Lower leg skin (tissue), 4 donors: Measurements from ENCODE around the gene GIGYF2. TPM values are rescaled to one million over a fixed set of nuclear protein-coding genes. Genes with fewer than 3 reads are reported as not detected.
"Not testable (repeated sequence)": the region's sequence is repeated elsewhere in the genome, so short reads cannot be mapped to it uniquely, and the experiment has no call there.

Experiments
- DNase-seq, 2 donors: peaks; one replicate each; pipeline ENCODE4 v3.0.0-alpha.2; 2019; ENCODE audit warnings: low spot score in 2 of 2
- H3K4me3 ChIP-seq: fragments of 200-600 bp; sonication (generic); 2 replicates; pipeline ENCODE4 v1.5.1; 2017; ENCODE audit warnings: mild to moderate bottlenecking, low read depth; ENCODE audit not compliant: poor library complexity, severe bottlenecking
- POLR2A ChIP-seq, 2 donors: fragments of 450-650 bp; IDR thresholded peaks; one replicate each; pipeline ENCODE4 v1.6.1; 2016 to 2017; ENCODE audit warnings: antibody characterized with exemption in 2 of 2, mild to moderate bottlenecking in 1 of 2, moderate library complexity in 1 of 2
- WGBS, 2 donors: methylation state at CpG; one replicate each; pipeline ENCODE4 v1.1.5; 2018; 5-methylcytosine and 5-hydroxymethylcytosine counted together
- intact Hi-C: fragments of 100-400 bp; cut with DNase I; formaldehyde crosslinking; loops from one replicate; pipeline ENCODE4 v1.15.0; 2023; ENCODE audit warnings: low total_unique reads
- total RNA-seq, 4 donors: library from RNA; depleted of rRNA; stranded (reverse); fragments of >200 nt; gene quantifications; one replicate each; pipeline ENCODE4 v1.1.0, GENCODE V29; 2016
- TF ChIP-seq, protein P1 (sequence below), 3 donors: fragments of 450-650 bp; IDR thresholded peaks; one replicate each; pipeline ENCODE4 v1.5.1; 2016; ENCODE audit warnings: antibody characterized with exemption in 3 of 3, mild to moderate bottlenecking in 3 of 3, moderate library complexity in 2 of 3

GIGYF2 gene
- total RNA-seq, 4 donors from 2014 or later = 57.7 to 78.4 (median 72.5) TPM

DNA sequence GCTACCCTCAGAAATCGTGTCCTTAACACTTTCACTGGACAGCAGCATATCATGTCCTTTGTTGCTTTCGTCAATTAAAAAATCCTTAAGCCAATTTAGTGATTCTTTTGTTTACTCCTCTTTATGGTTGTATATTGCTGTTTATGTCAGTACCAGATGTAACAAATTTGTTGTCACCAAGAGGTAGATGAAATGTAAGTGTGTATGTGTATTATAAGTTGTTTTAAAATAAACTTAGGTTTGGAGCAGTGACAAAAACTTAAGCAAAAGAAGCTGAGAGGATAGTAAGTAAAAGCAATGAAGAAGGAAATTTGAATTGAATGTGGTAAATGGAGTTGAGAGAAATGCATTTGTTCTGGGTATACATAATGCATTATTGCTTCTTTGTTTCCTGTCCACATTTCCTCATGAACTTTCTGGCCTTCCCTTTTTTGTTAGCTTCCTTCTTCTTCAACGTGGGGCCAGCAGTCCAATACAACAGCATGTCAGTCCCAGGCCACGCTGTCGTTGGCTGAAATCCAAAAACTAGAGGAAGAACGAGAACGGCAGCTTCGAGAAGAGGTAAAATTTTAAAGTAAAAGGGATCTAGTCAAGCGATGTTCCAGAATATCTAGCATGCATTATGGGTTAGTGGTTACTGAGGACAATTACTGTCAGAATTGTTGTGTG is 142.4 kb downstream of the GIGYF2 start:
- intact Hi-C loops = no loop called here
- 41 to 45% methylated on average over 9 of the region's 9 CpGs for WGBS, 2 donors
- H3K4me3 ChIP-seq = no peak overlapping the region
- peak in 1 of 2 donors; percentile 50 for DNase-seq
- TF ChIP-seq, protein P1, sequence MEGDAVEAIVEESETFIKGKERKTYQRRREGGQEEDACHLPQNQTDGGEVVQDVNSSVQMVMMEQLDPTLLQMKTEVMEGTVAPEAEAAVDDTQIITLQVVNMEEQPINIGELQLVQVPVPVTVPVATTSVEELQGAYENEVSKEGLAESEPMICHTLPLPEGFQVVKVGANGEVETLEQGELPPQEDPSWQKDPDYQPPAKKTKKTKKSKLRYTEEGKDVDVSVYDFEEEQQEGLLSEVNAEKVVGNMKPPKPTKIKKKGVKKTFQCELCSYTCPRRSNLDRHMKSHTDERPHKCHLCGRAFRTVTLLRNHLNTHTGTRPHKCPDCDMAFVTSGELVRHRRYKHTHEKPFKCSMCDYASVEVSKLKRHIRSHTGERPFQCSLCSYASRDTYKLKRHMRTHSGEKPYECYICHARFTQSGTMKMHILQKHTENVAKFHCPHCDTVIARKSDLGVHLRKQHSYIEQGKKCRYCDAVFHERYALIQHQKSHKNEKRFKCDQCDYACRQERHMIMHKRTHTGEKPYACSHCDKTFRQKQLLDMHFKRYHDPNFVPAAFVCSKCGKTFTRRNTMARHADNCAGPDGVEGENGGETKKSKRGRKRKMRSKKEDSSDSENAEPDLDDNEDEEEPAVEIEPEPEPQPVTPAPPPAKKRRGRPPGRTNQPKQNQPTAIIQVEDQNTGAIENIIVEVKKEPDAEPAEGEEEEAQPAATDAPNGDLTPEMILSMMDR (IDR thresholded peaks at IDR 0.05) = no peak

DNA sequence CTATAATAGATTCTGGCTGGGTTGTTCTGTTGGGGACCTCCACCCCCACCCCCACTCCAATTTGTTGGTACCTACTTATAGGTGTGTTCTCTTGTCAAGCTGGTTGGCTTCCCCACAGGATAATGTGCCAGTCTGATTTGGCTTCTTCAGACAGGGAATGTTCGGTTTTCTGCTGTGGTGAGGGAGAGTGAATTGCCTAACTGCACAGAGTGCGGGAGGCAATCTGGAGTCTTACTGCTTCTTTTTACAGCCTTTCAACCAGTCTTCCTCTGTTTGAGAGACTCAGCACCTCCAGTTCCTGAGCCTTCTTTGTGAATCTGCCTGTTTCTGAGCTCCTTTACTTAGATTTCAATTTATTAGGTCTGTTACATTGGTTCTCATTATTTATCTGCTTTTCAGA is 145.6 kb downstream of the GIGYF2 start:
- DNase-seq = no peak
- WGBS, 2 donors = 48 to 59% methylated on average over 2 of the region's 2 CpGs
- intact Hi-C loops = no loop called here
- no peak for TF ChIP-seq POLR2A (IDR thresholded peaks at IDR 0.05)
- TF ChIP-seq, protein P1 (IDR thresholded peaks at IDR 0.05) = no peak
- H3K4me3 ChIP-seq = no peak overlapping the region

DNA sequence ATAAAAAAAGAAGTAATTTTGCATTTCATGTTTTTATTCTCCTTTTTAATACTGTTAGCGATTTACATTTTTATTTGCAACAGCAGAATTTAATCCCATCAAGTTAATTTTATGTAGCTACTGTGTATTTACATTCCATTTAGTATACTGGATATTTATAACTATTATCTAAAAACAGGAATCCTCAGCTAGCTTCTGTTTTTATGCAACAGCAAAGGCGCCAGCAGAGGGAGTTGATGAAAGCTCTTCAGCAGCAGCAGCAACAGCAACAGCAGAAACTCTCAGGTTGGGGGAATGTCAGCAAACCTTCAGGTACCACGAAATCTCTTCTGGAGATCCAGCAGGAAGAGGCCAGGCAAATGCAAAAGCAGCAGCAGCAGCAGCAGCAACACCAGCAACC is 146.7 kb downstream of the GIGYF2 start:
- no peak for TF ChIP-seq POLR2A (IDR thresholded peaks at IDR 0.05)
- TF ChIP-seq, protein P1 (IDR thresholded peaks at IDR 0.05) = no peak
- no peak for DNase-seq
- intact Hi-C loops = no loop called here
- 88 to 90% methylated on average over 3 of the region's 3 CpGs for WGBS, 2 donors
- H3K4me3 ChIP-seq = no peak overlapping the region

DNA sequence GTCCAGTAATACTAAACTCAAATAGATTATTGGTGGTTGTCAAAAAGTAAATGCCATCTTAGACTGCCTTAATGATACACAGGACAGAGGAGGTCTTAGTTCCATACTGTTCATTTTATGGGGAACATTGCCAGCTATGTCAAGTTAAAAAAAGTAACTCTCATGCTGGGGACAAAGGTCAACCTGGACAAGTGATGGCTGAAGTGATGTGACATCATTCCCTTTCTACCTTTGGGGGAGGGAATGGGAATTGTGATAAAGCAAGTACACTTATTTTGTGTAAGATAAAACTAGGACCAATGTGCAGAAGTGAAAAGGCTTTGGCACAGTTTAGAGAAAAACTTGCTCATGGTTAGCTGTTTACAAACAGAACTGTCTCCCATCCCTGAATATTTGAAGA is 148.9 kb downstream of the GIGYF2 start:
- no peak overlapping the region for H3K4me3 ChIP-seq
- intact Hi-C loops = no loop called here
- TF ChIP-seq POLR2A (IDR thresholded peaks at IDR 0.05) = no peak
- TF ChIP-seq, protein P1 (IDR thresholded peaks at IDR 0.05) = no peak
- DNase-seq = no peak

DNA sequence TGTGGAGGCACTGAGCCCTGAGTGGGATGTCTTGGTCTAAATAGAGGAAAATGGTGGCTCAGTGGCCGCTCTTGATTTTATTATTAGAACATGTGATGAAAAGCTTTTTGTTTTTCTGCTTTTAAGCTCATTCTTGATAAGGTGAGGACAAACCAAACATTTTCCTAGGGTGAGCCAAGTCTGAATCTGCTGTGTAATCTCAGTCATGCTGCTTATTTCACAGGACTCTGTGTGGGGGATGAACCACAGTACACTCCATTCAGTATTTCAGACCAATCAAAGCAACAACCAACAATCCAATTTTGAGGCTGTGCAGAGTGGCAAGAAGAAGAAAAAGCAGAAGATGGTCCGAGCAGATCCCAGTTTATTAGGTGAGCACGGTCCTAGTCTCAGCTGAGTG is 152.9 kb downstream of the GIGYF2 start:
- no peak for TF ChIP-seq POLR2A (IDR thresholded peaks at IDR 0.05)
- TF ChIP-seq, protein P1 (IDR thresholded peaks at IDR 0.05) = no peak
- H3K4me3 ChIP-seq = no peak overlapping the region
- DNase-seq = no peak
- intact Hi-C loops = loop anchor here (10.0 kb wide), 1 partner anchor 195 kb away; no protein-coding TSS in a partner anchor
- WGBS, 2 donors = 88 to 95% methylated on average over 3 of the region's 3 CpGs

DNA sequence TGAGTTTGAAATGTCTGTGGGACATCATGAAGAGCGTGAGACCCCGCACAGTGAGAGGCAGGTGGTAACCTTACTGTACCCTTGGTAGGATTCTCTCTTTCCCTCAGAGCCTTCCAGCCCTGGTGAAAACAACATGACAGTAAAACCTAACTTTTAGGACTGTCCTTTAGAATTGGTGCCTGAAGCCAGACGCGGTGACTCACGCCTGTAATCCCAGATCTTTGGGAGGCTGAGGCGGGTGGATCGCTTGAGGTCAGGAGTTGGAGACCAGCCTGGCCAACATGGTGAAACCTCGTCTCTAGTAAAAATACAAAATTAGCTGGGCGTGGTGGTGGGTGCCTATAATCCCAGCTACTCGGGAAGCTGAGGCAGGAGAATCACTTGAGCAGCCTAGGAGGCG is 154.9 kb downstream of the GIGYF2 start:
- WGBS, 2 donors = 86 to 88% methylated on average over 11 of the region's 11 CpGs
- not testable (repeated sequence) for H3K4me3 ChIP-seq, DNase-seq
- intact Hi-C loops = loop anchor here (10.0 kb wide), 1 partner anchor 193 kb away; no protein-coding TSS in a partner anchor
